ENCODE data around the gene KCNA10. TPM values are rescaled to one million over a fixed set of nuclear protein-coding genes. Genes with fewer than 3 reads are reported as not detected.

Gene KCNA10
- total RNA-seq, 4 donors from 2014 or later = not detected

DNA sequence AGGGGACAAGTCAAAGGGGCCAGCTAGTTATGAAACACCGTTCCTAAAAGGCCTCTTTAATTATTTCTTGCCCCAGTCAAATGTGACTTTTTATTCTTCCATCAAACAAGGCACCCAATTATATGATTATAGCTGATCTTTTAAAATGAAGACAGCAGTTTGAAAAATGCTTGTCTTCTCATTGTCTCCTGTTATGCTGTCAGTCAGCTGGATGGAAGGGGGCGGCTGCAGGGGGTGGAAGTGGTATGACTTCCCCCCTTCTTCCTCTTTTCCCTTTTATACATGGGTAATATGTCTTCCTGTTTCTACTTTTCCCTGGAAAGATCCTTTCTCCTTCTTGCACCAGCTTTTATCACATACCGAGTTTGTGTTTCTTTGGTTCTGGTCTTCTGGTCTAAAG is 25.8 kb upstream of the KCNA10 start:
- intact Hi-C loops (cut with DNase I; ENCODE audit: low total_unique reads) = no loop called here
- Histone ChIP-seq H3K4me1 (no peaks in the 10 kb centered on the region), H3K27ac (no peak overlapping the region), H3K4me3 (no peak overlapping the region), H3K36me3 (no peaks in the 10 kb centered on the region), H3K27me3 (peaks cover 5% of the 10 kb centered on the region), H3K9me3 (no peaks in the 10 kb centered on the region)
- in situ Hi-C loops (cut with MboI; ENCODE audit: low pct_ligation_motif_present in 1 of 4, low pct_unique_long_range_greater_than_20kb in 1 of 4, low sequenced_read_pairs in 3 of 4) = no loop called here
- WGBS, 2 donors (ENCODE audit: low coverage in 1 of 2) = 47 to 71% methylated on average over 2 to 3 of the region's 3 CpGs
- no peak for TF ChIP-seq EP300 (IDR thresholded peaks at IDR 0.05; ENCODE audit: low read depth)
- TF ChIP-seq CTCF (IDR thresholded peaks at IDR 0.05) = no peak
- TF ChIP-seq POLR2A (IDR thresholded peaks at IDR 0.05) = no peak
- no peak for TF ChIP-seq POLR2AphosphoS5 (IDR thresholded peaks at IDR 0.05)
- no peak for DNase-seq

DNA sequence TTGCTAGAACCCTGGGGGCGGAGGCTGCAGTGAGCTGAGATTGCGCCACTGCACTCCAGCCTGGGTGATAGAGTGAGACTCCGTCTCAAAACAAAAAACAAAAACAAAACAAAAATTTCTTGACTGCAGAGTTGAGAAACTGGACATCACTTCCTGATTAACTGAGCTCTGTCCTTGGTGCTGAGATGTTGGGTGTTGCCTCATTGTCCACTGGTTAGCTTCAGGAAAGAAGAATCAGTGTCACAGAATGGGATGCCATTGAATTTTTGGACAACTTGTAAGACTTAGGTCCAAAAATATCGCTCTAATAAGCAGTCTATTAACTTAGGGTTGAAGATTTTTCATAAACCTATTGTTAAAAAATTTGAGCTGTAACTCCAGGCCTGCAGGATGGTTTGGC is 23.8 kb upstream of the KCNA10 start:
- Histone ChIP-seq H3K27ac (no peak overlapping the region), H3K36me3 (no peaks in the 10 kb centered on the region), H3K4me1 (no peaks in the 10 kb centered on the region), H3K9me3 (no peaks in the 10 kb centered on the region), H3K4me3 (no peak overlapping the region), H3K27me3 (no peaks in the 10 kb centered on the region)
- WGBS, 2 donors (ENCODE audit: low coverage in 1 of 2) = 48% methylated on average over 4 of the region's 4 CpGs; no CpG with 5 or more reads in 1 of the 2 donors
- no peak for TF ChIP-seq POLR2AphosphoS5 (IDR thresholded peaks at IDR 0.05)
- no peak for TF ChIP-seq CTCF (IDR thresholded peaks at IDR 0.05)
- TF ChIP-seq POLR2A (IDR thresholded peaks at IDR 0.05) = no peak
- TF ChIP-seq EP300 (IDR thresholded peaks at IDR 0.05; ENCODE audit: low read depth) = no peak
- intact Hi-C loops (cut with DNase I; ENCODE audit: low total_unique reads) = no loop called here
- DNase-seq = no peak
- in situ Hi-C loops (cut with MboI; ENCODE audit: low pct_ligation_motif_present in 1 of 4, low pct_unique_long_range_greater_than_20kb in 1 of 4, low sequenced_read_pairs in 3 of 4) = no loop called here

GRCh38 chr1:110541906-110542395 is 23.0 kb upstream of the KCNA10 start:
- in situ Hi-C loops (cut with MboI; ENCODE audit: low pct_ligation_motif_present in 1 of 4, low pct_unique_long_range_greater_than_20kb in 1 of 4, low sequenced_read_pairs in 3 of 4) = no loop called here
- TF ChIP-seq POLR2A (IDR thresholded peaks at IDR 0.05) = no peak
- no peak for TF ChIP-seq POLR2AphosphoS5 (IDR thresholded peaks at IDR 0.05)
- no peak for TF ChIP-seq EP300 (IDR thresholded peaks at IDR 0.05; ENCODE audit: low read depth)
- no peak for TF ChIP-seq CTCF (IDR thresholded peaks at IDR 0.05)

GRCh38 chr1:110540891-110541685 is 22.1 kb upstream of the KCNA10 start:
- in situ Hi-C loops (cut with MboI; ENCODE audit: low pct_ligation_motif_present in 1 of 4, low pct_unique_long_range_greater_than_20kb in 1 of 4, low sequenced_read_pairs in 3 of 4) = no loop called here
- Histone ChIP-seq H3K4me1 (no peaks in the 10 kb centered on the region), H3K9me3 (no peaks in the 10 kb centered on the region), H3K36me3 (no peaks in the 10 kb centered on the region), H3K4me3 (no peak overlapping the region), H3K27me3 (no peaks in the 10 kb centered on the region), H3K27ac (no peak overlapping the region)
- TF ChIP-seq EP300 (IDR thresholded peaks at IDR 0.05; ENCODE audit: low read depth) = no peak
- no peak for TF ChIP-seq CTCF (IDR thresholded peaks at IDR 0.05)
- no peak for TF ChIP-seq POLR2AphosphoS5 (IDR thresholded peaks at IDR 0.05)
- TF ChIP-seq POLR2A (IDR thresholded peaks at IDR 0.05) = no peak
- intact Hi-C loops (cut with DNase I; ENCODE audit: low total_unique reads) = no loop called here
- 67 to 76% methylated on average over 7 of the region's 7 CpGs for WGBS, 2 donors (ENCODE audit: low coverage in 1 of 2)
- no peak for DNase-seq

More at GRCh38 chr1:110541906-110542395, 23.0 kb upstream of the KCNA10 start:
- H3K27me3 ChIP-seq = no peaks in the 10 kb centered on the region
- H3K9me3 ChIP-seq = no peaks in the 10 kb centered on the region
- no peak for DNase-seq
- intact Hi-C loops (cut with DNase I; ENCODE audit: low total_unique reads) = no loop called here
- no peak overlapping the region for H3K4me3 ChIP-seq
- no peaks in the 10 kb centered on the region for H3K4me1 ChIP-seq
- no peaks in the 10 kb centered on the region for H3K36me3 ChIP-seq
- 33 to 60% methylated on average over 1 of the region's 1 CpG for WGBS, 2 donors (ENCODE audit: low coverage in 1 of 2)
- H3K27ac ChIP-seq = no peak overlapping the region

Measured in transverse colon (tissue), 4 donors.